Measurements from ENCODE around the gene GTPBP3. TPM values are rescaled to one million over a fixed set of nuclear protein-coding genes. Genes with fewer than 3 reads are reported as not detected.

The GTPBP3 gene
- total RNA-seq, 4 donors from 2014 or later = 15.9 to 59.4 (median 28.8) TPM

DNA sequence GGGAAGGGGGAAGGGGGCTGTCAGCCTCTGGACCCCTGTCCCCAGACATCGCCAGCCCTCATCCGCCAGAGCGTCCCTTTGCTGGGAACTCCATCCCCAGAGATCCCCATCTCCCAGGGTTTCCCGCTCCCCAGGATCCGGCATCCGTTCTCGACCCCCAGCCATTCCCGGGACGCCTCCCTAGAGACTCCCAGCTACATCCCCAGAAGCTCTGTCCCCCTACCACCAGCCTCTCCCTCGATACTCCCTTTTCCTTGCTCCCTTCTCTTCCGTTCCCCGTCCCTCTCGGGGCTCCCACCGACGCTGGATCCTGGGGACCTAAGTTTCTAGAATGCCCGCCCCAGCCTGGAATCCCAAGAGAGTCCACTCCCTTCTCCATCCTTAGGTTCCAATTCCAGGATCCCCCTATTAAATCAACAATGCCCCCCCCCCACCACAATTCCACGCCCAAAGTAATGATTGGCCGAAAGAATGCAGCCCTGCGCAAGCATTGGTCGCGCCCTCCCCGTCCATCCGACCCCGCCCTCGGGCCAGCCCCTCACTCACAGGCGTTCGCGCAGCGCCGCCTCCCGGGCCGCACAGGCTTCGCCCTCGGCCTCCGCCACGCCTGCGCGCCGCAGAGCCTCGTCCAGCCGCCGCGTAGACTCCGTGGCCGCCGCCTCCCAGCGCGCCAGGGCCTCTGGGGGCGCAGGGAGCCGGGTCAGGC is 53.5 kb downstream of the GTPBP3 start:
- Histone ChIP-seq H3K4me3 (peak overlapping the region; percentile 24 to 54 (median 38)), H3K4me1 (peaks cover 0 to 23% (median 5%) of the 10 kb centered on the region in 4 donors), H3K27ac (peak overlapping the region in 1 of 4 donors; percentile 62), H3K9me3 (peaks cover 0 to 16% (median 0%) of the 10 kb centered on the region in 4 donors), H3K36me3 (no peaks in the 10 kb centered on the region), H3K27me3 (peaks cover 0 to 32% of the 10 kb centered on the region in 2 donors)
- TF ChIP-seq POLR2A (IDR thresholded peaks at IDR 0.05) = no peak
- TF ChIP-seq, protein P1, sequence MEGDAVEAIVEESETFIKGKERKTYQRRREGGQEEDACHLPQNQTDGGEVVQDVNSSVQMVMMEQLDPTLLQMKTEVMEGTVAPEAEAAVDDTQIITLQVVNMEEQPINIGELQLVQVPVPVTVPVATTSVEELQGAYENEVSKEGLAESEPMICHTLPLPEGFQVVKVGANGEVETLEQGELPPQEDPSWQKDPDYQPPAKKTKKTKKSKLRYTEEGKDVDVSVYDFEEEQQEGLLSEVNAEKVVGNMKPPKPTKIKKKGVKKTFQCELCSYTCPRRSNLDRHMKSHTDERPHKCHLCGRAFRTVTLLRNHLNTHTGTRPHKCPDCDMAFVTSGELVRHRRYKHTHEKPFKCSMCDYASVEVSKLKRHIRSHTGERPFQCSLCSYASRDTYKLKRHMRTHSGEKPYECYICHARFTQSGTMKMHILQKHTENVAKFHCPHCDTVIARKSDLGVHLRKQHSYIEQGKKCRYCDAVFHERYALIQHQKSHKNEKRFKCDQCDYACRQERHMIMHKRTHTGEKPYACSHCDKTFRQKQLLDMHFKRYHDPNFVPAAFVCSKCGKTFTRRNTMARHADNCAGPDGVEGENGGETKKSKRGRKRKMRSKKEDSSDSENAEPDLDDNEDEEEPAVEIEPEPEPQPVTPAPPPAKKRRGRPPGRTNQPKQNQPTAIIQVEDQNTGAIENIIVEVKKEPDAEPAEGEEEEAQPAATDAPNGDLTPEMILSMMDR (IDR thresholded peaks at IDR 0.05) = peak; percentile 69 to 91 (median 84)
- WGBS, 2 donors = 1 to 2% methylated on average over 42 to 45 of the region's 50 CpGs
- DNase-seq (ENCODE audit: low spot score in 2 of 2) = peak; percentile 78 to 80

DNA sequence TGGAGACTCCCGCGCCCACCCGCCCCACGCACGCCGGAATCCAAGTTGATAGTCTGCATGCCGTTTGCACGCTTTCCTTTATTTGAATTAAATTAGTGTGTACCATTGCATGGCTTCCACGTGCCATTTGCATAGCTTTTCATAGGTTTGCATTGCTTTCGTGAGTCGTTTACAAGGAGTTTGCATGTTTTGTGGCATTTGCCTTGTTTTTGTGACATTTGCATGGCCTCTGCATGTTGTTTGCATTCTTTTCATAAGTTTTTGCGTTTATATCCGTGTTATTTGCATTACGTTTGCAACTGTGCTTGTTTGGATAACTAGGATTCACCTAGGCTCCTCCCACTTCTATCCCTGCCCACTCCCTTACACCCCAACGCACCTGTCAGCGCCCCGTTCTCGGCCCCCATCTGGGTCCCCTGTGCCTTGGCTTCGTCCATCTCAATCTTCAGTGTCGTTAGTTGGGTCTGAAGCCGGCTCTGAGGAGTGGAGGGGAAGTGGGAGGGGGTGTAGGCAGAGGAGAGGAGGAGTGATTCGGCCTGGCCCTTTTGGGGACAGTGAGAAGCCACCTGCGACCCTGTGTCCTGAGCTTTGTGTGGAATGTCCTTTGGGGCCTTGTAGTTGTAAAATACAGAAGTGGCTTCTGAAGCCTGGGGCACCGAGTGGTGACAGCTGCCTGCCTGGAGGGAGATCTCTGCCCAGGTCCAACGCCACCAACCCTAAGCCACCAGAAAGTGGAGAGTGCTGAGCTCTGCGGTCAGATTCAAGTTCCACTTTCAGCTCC is 54.2 kb downstream of the GTPBP3 start:
- peaks cover 0 to 32% of the 10 kb centered on the region in 2 donors for H3K27me3 ChIP-seq
- H3K4me3 ChIP-seq = peak overlapping the region in 3 of 4 donors; percentile 24 to 54 (median 35)
- H3K36me3 ChIP-seq = no peaks in the 10 kb centered on the region
- 12% methylated on average over 25 to 26 of the region's 26 CpGs for WGBS, 2 donors
- H3K9me3 ChIP-seq = peaks cover 0 to 16% (median 0%) of the 10 kb centered on the region in 4 donors
- no peak for TF ChIP-seq POLR2A (IDR thresholded peaks at IDR 0.05)
- no peak for TF ChIP-seq EP300 (IDR thresholded peaks at IDR 0.05)
- TF ChIP-seq, protein P1 (IDR thresholded peaks at IDR 0.05) = no peak
- no peak overlapping the region for H3K27ac ChIP-seq
- H3K4me1 ChIP-seq = peaks cover 0 to 23% (median 5%) of the 10 kb centered on the region in 4 donors
- no peak for DNase-seq (ENCODE audit: low spot score in 2 of 2)

Other genes with a start within 250 kb of the GTPBP3 start
- gene USE1, start 122.2 kb upstream of the GTPBP3 start, total RNA-seq = 10 to 100 TPM; 17.4 to 50.0 (median 28.0) TPM
- 10 to 100 TPM in 1 of 4 donors, 1 to 10 TPM in 3; 3.3 to 30.0 (median 5.8) TPM for gene OCEL1, start 111.3 kb upstream of the GTPBP3 start, total RNA-seq
- gene NR2F6, start 91.6 kb upstream of the GTPBP3 start, total RNA-seq = 10 to 100 TPM; 30.0 to 46.0 (median 39.5) TPM
- gene USHBP1, start 72.8 kb upstream of the GTPBP3 start, total RNA-seq = 10 to 100 TPM in 2 of 4 donors, 1 to 10 TPM in 2; 3.1 to 29.4 (median 17.5) TPM
- 10 to 100 TPM; 60.0 to 72.0 (median 67.0) TPM for gene BABAM1, start 70.1 kb upstream of the GTPBP3 start, total RNA-seq
- 1 to 10 TPM in 2 of 4 donors, under 1 TPM in 2; 0.44 to 2.1 (median 0.90) TPM for gene ANKLE1, start 55.7 kb upstream of the GTPBP3 start, total RNA-seq
- gene ABHD8, start 34.1 kb upstream of the GTPBP3 start, total RNA-seq = 10 to 100 TPM; 15.7 to 22.9 (median 19.9) TPM
- 100 to 1,000 TPM; 143 to 187 (median 175) TPM for gene MRPL34, start 31.7 kb upstream of the GTPBP3 start, total RNA-seq
- gene DDA1, start 28.0 kb upstream of the GTPBP3 start, total RNA-seq = 10 to 100 TPM in 1 of 4 donors, 1 to 10 TPM in 3; 5.7 to 14.7 (median 7.8) TPM
- 10 to 100 TPM; 10.7 to 23.1 (median 13.3) TPM for gene ANO8, start 2.7 kb upstream of the GTPBP3 start, total RNA-seq
- 100 to 1,000 TPM in 1 of 4 donors, 10 to 100 TPM in 3; 21.8 to 142 (median 78.8) TPM for gene PLVAP, start 39.8 kb downstream of the GTPBP3 start, total RNA-seq
- 1 to 10 TPM in 2 of 4 donors, under 1 TPM in 1, not detected in 1; 0.63 to 4.5 (median 2.0) TPM for gene CCDC194, start 56.6 kb downstream of the GTPBP3 start, total RNA-seq
- gene BST2, start 68.1 kb downstream of the GTPBP3 start, total RNA-seq = 10 to 100 TPM; 71.0 to 77.4 (median 72.2) TPM
- 10 to 100 TPM; 42.8 to 87.9 (median 51.9) TPM for gene MVB12A, start 82.5 kb downstream of the GTPBP3 start, total RNA-seq
- 1 to 10 TPM in 1 of 4 donors, under 1 TPM in 2, not detected in 1; 0.21 to 2.0 (median 0.30) TPM for gene TMEM221, start 111.1 kb downstream of the GTPBP3 start, total RNA-seq
- gene NXNL1, start 123.4 kb downstream of the GTPBP3 start, total RNA-seq = under 1 TPM in 1 of 4 donors, not detected in 3; 0.44 TPM
- 10 to 100 TPM; 30.6 to 69.3 (median 55.9) TPM for gene SLC27A1, start 133.0 kb downstream of the GTPBP3 start, total RNA-seq
- 10 to 100 TPM; 82.2 to 96.7 (median 92.2) TPM for gene PGLS, start 174.1 kb downstream of the GTPBP3 start, total RNA-seq
- gene COLGALT1, start 218.1 kb downstream of the GTPBP3 start, total RNA-seq = 100 to 1,000 TPM in 1 of 4 donors, 10 to 100 TPM in 3; 74.5 to 141 (median 88.2) TPM

Data from tibial nerve (tissue), 4 donors.